HG03469 (cell line): ENCODE data around the gene PIEZO2.
"Not testable (repeated sequence)": the region's sequence is repeated elsewhere in the genome, so short reads cannot be mapped to it uniquely, and the experiment has no call there.

ENCODE experiments used
- ATAC-seq: cut with Tn5 transposase; IDR thresholded peaks from one replicate; pipeline ENCODE4 v1.9.1; 2021; ENCODE audit warnings: mild to moderate bottlenecking, moderate library complexity, moderate number of reproducible peaks; ENCODE audit not compliant: unreplicated experiment

The PIEZO2 gene

DNA sequence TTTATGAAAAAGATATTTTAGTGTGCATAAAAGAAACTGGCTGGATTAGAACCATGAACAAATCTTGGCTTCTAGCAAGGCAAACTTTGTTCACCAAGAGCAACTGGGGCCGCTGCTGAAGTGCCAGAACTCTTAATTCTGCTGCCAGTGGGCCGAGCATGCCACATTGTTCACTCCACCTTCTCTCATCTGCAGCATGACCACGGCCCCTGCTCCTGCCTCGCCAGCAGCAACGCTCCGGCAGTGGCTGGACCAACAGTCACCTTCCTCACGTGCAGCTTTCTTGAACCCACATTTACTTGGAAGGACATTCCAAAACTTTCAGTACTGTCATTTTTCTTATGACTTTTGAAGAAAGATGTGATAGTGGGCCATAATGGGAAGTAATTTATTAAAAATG, 213.8 kb downstream of the PIEZO2 start:
- ATAC-seq, result no peak

GRCh38 chr18:10933648-10934047, 215.7 kb downstream of the PIEZO2 start:
- not testable (repeated sequence) for ATAC-seq

DNA sequence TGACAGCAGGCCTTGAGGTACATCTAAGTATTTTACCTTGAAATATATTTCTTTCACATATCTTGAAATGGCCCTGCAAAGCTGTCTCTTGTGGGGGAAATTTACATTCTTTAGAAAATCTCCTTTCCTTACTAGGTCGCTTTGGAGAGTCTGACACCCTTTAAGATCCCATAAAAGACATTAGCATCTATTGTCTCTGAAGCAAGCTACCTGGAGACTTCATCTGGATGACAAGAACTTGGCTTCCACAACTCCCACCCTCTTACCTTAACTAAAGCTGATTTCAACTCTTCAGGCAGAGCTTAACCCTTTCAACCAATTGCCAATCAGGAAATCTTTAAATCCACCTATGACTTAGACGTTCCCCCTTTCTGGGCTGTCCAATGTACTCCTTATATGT, 219.3 kb downstream of the PIEZO2 start:
- ATAC-seq, result no peak

DNA sequence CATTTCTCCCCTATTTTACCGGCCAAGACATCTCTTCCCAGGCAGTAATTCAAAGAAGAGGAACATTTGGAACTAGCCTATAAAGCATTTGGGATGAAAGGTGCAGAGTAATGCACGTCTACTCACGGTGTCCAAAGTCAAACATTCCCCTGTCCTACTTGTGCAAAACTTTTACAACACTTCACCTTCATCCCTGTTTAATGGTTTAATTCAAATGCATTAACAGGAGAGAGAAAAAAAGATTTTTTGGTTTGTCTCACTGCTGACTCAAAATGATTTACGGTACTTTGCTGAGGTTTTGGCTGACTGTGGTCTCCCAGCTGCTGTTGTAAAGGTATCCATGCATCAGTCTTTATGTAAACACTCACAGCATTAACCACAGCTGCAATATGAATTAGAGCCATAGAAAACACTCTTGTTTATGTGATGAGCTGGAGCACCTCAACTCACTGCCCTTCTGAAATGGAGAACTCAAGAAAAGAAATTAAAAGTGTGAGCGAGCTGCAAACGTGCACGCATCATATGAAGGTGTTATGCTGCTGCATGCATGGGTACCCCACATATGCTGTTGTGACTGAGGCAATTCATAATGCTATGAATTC, 220.5 kb downstream of the PIEZO2 start:
- peak; percentile 44 for ATAC-seq

DNA sequence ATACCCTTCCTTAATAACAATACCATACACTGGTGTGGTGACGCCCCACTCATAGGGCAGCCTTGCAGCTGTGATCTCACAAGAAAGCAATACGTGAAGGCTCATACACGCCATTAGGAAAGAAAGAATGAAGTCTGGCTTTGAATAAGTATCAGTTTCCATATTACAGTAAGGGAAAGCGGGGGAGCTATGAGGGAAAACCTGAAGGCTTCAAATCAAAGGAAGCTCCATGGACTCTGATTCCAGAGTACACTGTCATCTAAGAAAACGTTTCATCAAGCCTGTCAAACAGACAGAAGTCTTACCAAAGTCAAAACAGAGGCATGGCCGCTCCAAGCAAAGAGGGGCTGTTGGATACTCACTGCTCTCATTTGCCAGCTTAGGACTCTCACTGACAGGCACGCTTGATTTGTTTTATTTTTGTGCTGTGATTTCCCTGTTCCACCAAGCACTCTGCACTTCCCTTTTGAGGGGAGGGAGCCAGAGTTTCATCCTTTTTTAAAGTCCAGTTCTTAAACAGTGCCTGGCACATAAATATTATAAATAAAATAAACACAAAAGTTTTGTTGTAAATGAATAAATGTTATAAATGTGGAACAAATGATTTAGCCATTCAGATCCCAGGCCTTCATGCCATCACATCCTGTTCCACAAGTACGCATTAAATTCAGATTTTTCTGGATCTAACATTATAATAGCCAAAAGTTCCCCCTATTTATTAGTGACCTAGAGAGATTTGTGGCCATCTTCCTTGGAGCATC, 221.2 kb downstream of the PIEZO2 start:
- no peak for ATAC-seq

DNA sequence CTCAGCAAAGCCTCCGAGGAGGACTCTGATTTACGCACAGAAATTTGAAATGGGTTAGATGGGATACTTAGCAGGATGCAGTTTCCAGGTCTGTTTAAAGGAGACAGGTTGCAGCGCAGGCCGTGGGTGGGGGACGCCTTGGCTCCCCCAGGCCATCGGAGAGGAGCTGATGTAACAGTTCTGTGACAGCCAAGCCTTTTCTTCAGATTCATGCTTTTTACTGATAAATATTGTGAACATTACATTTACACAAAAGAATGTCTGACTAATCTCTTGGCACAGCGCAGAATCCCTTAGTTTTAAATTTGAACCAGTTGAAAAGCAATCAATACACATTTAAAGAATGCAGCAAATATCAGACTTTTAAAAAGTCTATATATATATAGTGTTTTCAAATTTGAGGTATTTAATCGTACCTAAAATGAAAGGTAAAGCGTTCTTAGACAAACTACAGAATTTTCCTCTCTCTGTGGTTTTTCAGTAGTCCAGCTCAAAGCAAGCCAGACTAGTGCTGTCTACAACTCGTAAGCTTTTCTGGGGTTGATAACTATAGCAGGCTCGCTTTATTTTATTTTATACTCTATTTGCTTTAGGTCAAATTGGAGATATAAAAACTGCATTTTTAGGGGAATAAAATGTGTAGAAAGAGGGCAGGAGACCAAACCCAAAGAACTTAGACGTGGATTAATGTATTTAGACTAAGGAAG, 221.9 kb downstream of the PIEZO2 start:
- ATAC-seq, result no peak

DNA sequence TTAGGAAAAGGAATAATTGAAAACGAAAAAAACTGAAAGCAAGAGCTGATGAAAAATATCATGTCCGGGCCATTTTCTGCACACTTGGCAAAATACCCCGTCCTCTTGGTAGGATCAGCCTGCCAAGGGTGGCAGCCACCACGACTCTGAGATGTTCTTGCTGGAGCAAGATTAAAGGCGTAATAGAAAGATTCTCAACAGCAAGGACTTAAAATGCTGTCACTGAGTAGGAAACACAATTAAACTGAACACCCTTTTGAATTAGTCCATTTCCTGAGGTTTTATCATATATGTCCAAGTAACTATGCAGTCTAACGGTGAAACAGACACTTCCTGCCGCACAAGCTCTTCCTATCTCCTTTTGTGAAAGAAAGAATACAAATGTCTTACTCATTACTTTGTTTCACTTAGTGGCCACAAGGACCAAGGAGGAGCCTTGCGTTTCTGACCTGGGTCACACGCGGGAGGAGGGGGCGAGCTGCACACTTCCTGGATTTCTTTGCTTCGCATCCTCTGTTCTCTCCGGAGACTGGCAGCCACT, 222.7 kb downstream of the PIEZO2 start:
- ATAC-seq, result no peak

DNA sequence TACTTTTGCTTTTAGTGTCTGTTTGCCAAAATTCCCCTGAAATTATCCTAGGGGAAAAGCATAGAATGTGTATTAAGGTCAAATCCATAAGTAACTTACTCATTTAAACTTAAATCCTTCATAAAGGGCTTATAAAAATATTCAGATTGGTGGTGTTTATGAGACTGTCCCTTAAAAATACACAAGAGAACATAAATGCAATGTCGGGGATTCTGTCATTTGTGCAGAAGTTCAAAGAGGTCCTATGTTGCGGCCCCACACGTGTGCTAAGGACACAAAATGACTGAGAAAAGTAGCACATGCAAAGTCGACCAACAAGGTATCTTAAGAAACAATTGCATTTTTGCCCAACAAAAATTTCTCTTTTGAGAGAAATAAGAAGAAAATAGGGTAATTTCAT, 225.1 kb downstream of the PIEZO2 start:
- ATAC-seq, result no peak

DNA sequence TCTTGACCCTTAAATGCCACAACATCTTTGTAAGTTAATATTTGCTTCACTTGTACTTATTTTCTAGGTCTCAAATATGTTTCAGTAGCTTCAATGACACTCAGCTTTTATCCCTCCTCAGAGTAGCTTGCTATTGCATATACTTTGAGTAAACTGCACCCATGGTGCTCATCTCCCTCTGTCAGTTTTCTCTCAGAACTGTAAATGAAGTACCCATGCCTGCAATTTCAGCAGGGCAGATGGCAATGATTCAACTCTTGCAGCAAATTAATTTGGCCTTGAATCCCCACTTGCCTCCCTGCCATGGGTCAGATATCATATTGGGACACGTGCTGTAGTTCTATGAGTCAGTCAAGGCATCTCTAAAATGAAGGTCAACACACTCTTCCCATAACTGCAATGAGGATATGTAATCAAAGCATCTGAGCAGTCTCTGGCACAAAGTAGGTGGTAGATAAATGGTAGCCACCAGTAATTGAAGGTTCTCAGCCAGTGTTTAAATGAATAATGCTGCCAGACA, 225.8 kb downstream of the PIEZO2 start:
- no peak for ATAC-seq

DNA sequence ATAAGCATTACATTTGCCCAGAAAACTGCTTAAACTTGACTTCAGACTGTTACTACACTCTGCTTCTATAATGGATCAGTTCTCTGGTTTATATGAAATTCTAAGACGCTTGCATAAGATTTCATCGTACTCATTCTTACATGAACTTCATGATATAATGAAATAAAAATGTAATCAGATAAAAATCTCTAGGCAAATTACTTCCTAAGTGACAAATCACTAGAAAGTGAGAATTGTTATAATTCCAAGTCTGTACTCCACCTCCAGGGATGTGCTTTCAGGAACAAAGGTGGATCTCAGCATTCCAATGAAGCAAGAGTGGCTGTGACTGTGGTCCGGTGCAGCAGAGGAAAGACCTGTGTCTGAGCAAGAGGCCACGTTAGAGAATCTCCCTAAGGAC, 226.2 kb downstream of the PIEZO2 start:
- no peak for ATAC-seq

DNA sequence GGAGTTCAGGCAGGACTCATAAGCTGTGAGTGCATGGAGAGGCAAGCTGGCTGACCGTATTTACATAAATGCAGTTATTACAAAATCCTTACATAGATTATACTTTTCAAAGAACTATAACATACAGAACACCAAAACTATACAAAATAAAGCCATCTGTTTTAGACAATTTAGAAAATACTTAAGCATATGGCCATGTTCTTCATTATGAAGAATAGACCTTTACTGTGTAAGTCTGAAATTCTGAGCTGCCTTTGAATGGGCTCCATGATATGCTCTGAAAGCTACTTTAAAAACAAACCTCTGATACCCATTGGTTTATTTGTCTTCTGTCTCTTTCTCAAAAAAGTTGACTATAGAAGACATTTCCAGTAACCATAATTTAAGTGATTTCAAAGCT, 226.7 kb downstream of the PIEZO2 start:
- not testable (repeated sequence) for ATAC-seq

GRCh38 chr18:10920309-10920708, 229.1 kb downstream of the PIEZO2 start:
- ATAC-seq, result not testable (repeated sequence)

GRCh38 chr18:10919851-10920250, 229.5 kb downstream of the PIEZO2 start:
- no peak for ATAC-seq

DNA sequence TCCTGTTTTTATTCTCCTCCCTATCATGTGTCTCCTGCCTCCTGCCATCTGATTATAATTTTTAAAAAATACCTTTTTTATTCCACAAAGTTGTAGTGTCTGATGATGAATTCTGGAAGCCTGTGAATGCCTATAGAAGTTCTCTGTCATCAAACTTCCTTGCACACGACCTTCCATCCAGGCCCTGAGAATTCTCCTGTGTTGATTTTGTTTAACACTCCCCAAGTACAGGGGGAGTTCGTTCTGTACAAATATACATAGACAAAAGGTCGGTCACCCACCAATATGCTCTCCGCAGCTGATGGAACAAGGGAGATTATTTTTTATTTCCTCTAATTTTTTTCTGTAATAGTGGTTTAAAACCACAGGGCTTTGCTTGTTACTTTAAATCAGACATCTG, 232.5 kb downstream of the PIEZO2 start:
- no peak for ATAC-seq

GRCh38 chr18:10916387-10916786, 233.0 kb downstream of the PIEZO2 start:
- ATAC-seq, result no peak

DNA sequence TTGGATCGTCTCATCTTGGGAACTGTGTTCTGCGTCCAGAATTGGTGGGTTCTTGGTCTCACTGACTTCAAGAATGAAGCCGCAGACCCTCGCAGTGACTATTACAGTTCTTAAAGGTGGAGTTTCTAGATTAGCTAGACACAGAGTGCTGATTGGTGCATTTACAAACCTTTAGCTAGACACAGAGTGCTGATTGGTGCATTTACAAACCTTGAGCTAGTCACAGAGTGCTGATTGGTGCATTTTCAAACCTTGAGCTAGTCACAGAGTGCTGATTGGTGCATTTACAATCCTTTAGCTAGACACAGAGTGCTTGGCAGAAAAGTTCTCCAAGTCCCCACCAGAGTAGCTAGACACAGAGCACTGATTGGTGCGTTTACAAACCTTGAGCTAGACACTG, 233.6 kb downstream of the PIEZO2 start:
- ATAC-seq, result not testable (repeated sequence)

- not testable (repeated sequence) for ATAC-seq
Observed at GRCh38 chr18:10914610-10915009, 234.8 kb downstream of the PIEZO2 start.

DNA sequence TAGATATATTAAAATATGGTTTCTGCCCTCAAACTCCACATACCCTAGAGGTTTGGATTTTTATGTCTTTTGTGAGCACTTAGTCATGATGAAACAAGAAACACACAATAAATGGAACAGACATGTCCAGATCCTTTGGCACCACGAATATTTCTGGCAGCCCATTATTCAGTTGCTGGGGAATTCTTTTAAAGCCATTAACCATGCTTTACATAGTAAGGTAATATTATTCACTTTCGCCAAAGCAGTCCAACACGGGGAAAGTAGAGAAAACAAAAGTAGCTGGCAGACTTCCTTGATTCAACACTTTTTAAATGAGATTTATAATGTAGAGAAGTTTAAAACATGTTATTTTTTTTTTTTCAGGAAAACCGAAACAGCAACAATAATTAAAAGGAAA, 235.4 kb downstream of the PIEZO2 start:
- ATAC-seq, result no peak

DNA sequence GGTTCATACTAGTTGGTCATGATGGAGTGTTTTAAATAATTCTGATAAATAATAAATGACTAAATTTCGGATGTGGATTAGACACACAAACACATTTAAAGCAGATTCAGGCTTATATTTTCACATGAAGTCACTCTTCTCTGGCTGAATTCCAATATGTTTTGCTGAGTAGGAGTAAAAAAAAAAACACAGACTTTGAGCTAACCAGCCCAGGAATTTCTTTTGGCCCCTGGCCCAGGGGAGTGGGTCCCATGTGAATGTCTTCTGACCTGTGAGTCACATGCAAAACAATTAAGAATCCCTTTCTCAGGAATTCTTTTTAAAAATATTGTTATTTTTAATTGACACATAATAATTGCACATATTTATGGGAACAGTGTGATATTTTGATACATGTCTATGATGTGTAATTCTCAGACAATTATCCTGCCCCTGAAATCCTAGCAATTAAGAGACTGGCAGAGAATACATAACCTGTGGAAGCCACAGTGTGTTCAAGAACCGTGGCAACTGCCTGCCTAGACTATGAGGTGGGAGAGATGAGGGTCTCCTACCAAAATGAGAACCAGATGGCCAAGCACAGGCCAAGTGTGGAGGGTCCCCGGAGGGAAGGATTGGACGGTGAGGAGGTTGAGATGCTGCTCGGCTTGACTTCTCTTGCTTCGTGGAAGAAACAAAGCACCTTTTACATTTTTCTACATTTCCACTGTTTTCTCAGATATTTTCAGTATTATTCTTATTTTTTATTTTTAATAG, 236.4 kb downstream of the PIEZO2 start:
- no peak for ATAC-seq

GRCh38 chr18:10909724-10910123, 239.6 kb downstream of the PIEZO2 start:
- ATAC-seq, result no peak

DNA sequence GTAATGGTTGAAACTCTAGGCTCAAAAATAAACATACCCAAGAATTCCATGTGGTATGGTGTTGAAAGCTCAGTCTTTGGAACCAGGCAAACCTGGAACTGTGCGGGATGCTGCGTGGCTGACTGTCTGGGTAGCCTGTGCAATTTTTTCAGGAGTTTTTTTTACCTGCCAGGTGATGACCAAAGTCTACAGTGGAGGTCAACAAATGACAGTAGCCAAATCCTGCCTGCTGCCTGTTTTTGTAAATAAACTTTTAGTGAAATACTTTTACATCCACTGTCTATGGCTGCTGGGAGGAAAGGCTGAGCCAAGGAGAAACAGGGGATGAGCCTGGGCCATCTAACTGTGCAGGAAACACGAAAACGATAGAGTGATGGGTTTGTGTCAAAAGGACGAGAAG, 240.6 kb downstream of the PIEZO2 start:
- no peak for ATAC-seq
